GM20000 (cell line): Measurements from ENCODE around the gene AIG1.

Experiments used
- DNase-seq: peaks from one replicate; pipeline ENCODE4 v3.0.0; 2012; ENCODE audit warnings: low spot score
- TF ChIP-seq, protein P1 (sequence below): IDR thresholded peaks from 2 replicates; pipeline ENCODE4 v1.5.1; 2012; ENCODE audit warnings: mild to moderate bottlenecking, control low read depth; ENCODE audit errors: extremely low read depth, missing control alignments

The AIG1 gene

GRCh38 chr6:143159001-143159400, 98.3 kb downstream of the AIG1 start:
- no peak for DNase-seq
- TF ChIP-seq, protein P1, sequence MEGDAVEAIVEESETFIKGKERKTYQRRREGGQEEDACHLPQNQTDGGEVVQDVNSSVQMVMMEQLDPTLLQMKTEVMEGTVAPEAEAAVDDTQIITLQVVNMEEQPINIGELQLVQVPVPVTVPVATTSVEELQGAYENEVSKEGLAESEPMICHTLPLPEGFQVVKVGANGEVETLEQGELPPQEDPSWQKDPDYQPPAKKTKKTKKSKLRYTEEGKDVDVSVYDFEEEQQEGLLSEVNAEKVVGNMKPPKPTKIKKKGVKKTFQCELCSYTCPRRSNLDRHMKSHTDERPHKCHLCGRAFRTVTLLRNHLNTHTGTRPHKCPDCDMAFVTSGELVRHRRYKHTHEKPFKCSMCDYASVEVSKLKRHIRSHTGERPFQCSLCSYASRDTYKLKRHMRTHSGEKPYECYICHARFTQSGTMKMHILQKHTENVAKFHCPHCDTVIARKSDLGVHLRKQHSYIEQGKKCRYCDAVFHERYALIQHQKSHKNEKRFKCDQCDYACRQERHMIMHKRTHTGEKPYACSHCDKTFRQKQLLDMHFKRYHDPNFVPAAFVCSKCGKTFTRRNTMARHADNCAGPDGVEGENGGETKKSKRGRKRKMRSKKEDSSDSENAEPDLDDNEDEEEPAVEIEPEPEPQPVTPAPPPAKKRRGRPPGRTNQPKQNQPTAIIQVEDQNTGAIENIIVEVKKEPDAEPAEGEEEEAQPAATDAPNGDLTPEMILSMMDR = no peak

DNA sequence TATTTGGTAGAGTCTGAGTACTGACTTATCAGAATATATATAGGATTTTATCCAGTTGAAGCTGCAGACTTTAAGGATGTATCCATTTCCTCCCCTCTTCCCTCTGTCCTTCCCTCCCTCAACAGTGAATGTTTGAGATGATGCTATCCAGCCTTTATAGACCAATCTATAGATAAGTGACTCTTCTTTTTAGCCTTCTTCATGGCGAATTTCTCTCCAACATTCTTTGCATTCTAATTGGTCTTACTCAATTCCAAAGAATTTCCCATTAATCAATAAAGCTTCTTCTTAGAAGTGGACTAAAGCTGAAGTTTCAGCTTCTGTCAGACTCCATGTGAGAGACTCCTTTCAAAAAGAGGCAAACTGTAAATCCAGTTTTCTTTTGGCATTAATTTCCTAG, 99.3 kb downstream of the AIG1 start:
- DNase-seq = no peak
- TF ChIP-seq, protein P1 = no peak

- TF ChIP-seq, protein P1 = no peak
- DNase-seq = no peak
Observed at GRCh38 chr6:143160439-143161220, 99.9 kb downstream of the AIG1 start.

GRCh38 chr6:143163621-143164020, 102.9 kb downstream of the AIG1 start:
- DNase-seq = no peak
- TF ChIP-seq, protein P1 = no peak

- no peak for DNase-seq
Observed at GRCh38 chr6:143164565-143165105, 103.9 kb downstream of the AIG1 start.

DNA sequence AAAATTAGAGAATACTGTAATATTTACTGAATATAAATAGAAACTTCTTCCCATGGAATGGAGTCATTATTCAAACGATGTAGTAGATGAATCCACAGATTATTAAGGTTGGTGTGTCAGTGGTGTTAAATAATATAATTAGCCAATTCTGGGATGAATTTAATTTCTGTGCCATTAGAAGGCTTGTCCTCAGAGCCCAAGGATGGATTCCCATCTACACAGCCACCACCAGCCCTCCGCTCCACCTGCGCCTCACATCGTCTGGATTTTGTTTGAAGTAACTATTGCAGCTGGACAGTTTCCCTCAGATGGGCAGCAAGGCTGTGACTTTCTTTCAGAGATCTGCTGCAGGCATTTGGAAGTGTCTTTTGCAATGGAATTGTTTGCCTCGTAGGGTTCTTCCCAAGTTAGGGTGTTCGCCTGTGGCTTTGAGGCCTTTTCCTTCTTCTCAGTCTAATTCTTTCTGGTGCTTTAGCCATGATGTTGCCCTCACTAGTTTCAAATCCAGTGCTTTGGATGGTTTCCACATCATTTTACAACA, 104.7 kb downstream of the AIG1 start:
- DNase-seq = no peak
- TF ChIP-seq, protein P1 = no peak

More at GRCh38 chr6:143164565-143165105, 103.9 kb downstream of the AIG1 start:
- TF ChIP-seq, protein P1 = no peak

- DNase-seq = no peak
- TF ChIP-seq, protein P1 = no peak
Observed at GRCh38 chr6:143166247-143166695, 105.6 kb downstream of the AIG1 start.
